Superior temporal gyrus (tissue), 1 donor: ENCODE results near the gene CPSF4L.
A peak's percentile ranks its signal among the peaks of the same experiment; 100 is the strongest.
"Not testable (repeated sequence)": the region's sequence is repeated elsewhere in the genome, so short reads cannot be mapped to it uniquely, and the experiment has no call there.

ENCODE experiments used
- DNase-seq: peaks from one replicate; pipeline ENCODE4 v3.0.0-alpha.2; 2016; ENCODE audit errors: extremely low spot score

CPSF4L gene, protein sequence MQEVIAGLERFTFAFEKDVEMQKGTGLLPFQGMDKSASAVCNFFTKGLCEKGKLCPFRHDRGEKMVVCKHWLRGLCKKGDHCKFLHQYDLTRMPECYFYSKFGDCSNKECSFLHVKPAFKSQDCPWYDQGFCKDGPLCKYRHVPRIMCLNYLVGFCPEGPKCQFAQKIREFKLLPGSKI

DNA sequence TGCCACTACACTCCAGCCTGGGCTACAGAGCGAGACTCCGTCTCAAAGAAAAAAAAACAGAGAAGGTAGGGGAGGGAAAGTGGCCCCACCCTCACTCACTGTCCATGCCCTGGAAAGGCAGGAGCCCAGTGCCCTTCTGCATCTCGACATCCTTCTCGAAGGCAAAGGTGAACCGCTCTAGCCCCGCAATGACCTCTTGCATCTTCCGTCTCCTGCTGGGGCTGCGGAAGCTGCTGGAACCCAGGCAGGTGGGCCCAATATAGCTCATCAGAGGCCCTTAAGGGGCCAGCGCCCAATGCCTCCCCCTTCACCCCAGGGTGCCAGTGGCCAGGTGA is at the start of gene CPSF4L:
CPSF4L (minus strand) TSS at position 264 of the 335 bp plus-strand sequence; CDS start at position 202, 62 bp downstream.
- DNase-seq, result no peak

DNA sequence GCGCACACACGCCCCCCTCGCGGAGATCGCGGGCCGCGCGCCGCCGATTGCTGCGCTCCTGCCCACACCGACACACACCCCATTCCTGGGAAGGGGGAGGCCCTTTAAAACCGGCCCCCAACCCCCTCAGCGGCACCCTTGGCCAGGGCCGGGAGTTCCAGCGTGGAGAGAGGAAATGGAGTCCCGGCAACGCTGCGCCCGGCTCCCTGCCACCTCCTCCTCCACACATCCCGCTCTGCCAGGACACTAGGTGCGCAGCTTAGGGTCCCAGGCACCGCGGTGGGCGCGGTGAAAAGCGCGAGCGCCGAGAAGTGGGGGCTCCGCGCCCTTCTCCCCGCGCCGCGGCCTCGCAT is 49.7 kb upstream of the CPSF4L start:
- DNase-seq, result no peak

- no peak for DNase-seq
Observed at GRCh38 chr17:73309727-73310596, 48.3 kb upstream of the CPSF4L start.

- not testable (repeated sequence) for DNase-seq
Observed at GRCh38 chr17:73308959-73309358, 47.3 kb upstream of the CPSF4L start.

DNA sequence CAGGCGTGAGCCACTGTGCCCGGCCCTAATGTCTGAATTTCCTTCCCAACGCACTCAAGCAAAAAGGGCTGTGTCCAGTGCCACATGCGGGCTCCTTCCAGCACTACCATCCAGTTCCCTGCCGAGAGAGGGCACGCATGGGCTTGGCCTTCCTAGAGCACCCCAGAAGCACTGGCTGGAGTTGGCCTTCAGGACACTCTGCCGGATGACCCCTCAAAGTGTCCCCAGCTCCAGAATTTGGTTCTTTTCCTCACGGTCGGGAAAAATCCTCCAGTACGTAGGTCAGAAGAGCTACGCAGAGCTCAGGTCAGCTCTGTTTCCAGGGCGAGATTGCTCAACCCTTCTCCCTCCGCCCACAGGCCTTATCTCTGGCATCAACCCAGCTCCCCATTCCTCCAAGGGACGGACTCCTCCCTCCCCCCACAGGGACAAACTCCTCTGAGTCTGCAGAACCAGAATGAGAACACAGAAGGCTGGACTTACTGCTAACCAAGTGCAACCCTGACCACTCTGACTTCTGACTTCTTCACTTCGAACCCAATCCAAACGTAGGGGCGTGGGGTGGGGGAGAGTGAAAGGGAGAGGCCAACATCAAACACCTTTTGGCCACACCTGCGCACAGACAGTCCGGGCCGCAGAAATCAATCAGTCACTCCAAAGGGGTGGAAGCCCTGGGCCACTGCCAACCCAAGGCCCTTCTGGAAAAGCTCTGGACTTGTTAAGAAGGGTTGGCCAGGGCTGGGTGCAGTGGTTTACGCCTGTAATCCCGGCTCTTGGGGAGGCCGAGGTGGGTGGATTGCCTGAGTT is 46.5 kb upstream of the CPSF4L start:
- DNase-seq, result no peak

- DNase-seq, result peak; percentile 66
Observed at GRCh38 chr17:73307130-73307529, 45.5 kb upstream of the CPSF4L start.

GRCh38 chr17:73305845-73306836 is 44.5 kb upstream of the CPSF4L start:
- DNase-seq, result no peak

- DNase-seq, result no peak
Observed at GRCh38 chr17:73304971-73305812, 43.5 kb upstream of the CPSF4L start.

- no peak for DNase-seq
Observed at GRCh38 chr17:73304438-73304837, 42.8 kb upstream of the CPSF4L start.

- no peak for DNase-seq
Observed at GRCh38 chr17:73302189-73302588, 40.5 kb upstream of the CPSF4L start.

GRCh38 chr17:73301369-73301768 is 39.7 kb upstream of the CPSF4L start:
- DNase-seq, result no peak

DNA sequence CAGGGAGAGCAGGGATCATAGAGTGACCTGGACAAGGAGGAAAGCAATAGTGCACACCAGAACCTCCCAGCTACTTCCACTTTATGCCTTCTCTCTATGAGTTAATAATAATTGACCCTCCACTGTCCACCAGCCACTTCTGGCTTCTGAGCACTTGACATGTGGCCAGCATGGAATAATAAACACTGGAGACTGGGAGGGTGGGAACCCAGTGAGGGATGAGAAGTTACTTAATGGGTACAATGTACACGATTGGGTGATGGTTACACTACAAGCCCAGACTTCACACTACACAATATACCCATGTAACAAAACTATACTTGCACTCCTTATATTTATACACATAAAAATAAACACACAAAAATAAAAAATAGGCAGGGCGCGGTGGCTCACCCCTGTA is 38.7 kb upstream of the CPSF4L start:
- no peak for DNase-seq

GRCh38 chr17:73297934-73298861 is 36.5 kb upstream of the CPSF4L start:
- DNase-seq, result no peak

GRCh38 chr17:73293480-73293911 is 31.8 kb upstream of the CPSF4L start:
- no peak for DNase-seq

DNA sequence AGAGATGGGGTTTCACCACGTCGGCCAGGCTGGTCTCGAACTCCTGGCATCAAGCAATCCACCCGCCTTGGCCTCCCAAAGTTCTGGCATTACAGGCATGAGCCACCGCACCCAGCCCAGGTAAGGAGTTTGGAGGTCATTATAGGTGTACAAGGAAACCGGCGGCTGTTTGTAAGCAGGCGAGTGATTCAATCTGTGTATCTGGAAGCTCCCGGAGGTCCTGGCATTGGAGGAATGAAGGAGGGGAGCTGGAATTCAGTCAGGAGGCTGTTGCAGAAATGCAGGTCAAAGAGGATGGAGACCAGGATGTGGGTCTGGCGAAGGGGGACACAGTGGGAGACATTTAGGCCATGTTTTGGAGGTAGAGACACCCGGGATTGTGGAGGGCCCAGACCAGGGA is 31.4 kb upstream of the CPSF4L start:
- no peak for DNase-seq

- no peak for DNase-seq
Observed at GRCh38 chr17:73292031-73292531, 30.4 kb upstream of the CPSF4L start.

- no peak for DNase-seq
Observed at GRCh38 chr17:73291260-73291801, 29.7 kb upstream of the CPSF4L start.

- DNase-seq, result no peak
Observed at GRCh38 chr17:73290399-73291259, 28.9 kb upstream of the CPSF4L start.
